SK-N-SH treated with all-trans-retinoic acid at 6 μM for 48 hours (cell line): ENCODE data around the gene SUN5.

Experiments used
- ATAC-seq: fragments of 200-7000 bp; cut with Tn5 transposase; 3 replicates; pipeline ENCODE4 v1.9.1; 2020; ENCODE audit warnings: mild to moderate bottlenecking, moderate library complexity
- ARNTL ChIP-seq: fragments of 450-650 bp; formaldehyde crosslinking; IDR thresholded peaks from 2 replicates; pipeline ENCODE4 v1.5.0; 2020; ENCODE audit warnings: low read depth, mild to moderate bottlenecking, moderate library complexity, borderline replicate concordance
- BACH2 ChIP-seq: fragments of 250-450 bp; sonication (Bioruptor Pico); IDR thresholded peaks from 2 replicates; pipeline ENCODE4 v1.9.0; 2021; ENCODE audit warnings: mild to moderate bottlenecking, borderline replicate concordance
- CREB5 ChIP-seq: fragments of 250-450 bp; sonication (Bioruptor Pico); IDR thresholded peaks from 2 replicates; pipeline ENCODE4 v1.5.1; 2020; ENCODE audit warnings: low read depth, mild to moderate bottlenecking, moderate library complexity
- CSDC2 ChIP-seq: fragments of 250-450 bp; sonication (Bioruptor Pico); IDR thresholded peaks from 2 replicates; pipeline ENCODE4 v1.5.0; 2020; ENCODE audit warnings: mild to moderate bottlenecking, moderate library complexity
- CSRNP3 ChIP-seq: fragments of 250-450 bp; sonication (Bioruptor Pico); IDR thresholded peaks from 2 replicates; pipeline ENCODE4 v1.5.1; 2021; ENCODE audit warnings: mild to moderate bottlenecking, moderate library complexity
- ESRRG ChIP-seq: fragments of 250-450 bp; sonication (Bioruptor Pico); IDR thresholded peaks from 2 replicates; pipeline ENCODE4 v1.6.1; 2021; ENCODE audit warnings: mild to moderate bottlenecking
- GLIS3 ChIP-seq: fragments of 250-450 bp; sonication (Bioruptor Pico); IDR thresholded peaks from 2 replicates; pipeline ENCODE4 v1.5.0; 2020; ENCODE audit warnings: mild to moderate bottlenecking, moderate library complexity
- ISL1 ChIP-seq: fragments of 250-450 bp; sonication (Bioruptor Pico); IDR thresholded peaks from 2 replicates; pipeline ENCODE4 v2.1.2; 2022; ENCODE audit warnings: mild to moderate bottlenecking, moderate library complexity
- OSR1 ChIP-seq: fragments of 250-450 bp; sonication (Bioruptor Pico); IDR thresholded peaks from 2 replicates; pipeline ENCODE4 v1.8.0; 2022; ENCODE audit warnings: moderate library complexity, mild to moderate bottlenecking, inconsistent platforms
- PATZ1 ChIP-seq: fragments of 250-450 bp; sonication (Bioruptor Pico); IDR thresholded peaks from 2 replicates; pipeline ENCODE4 v1.8.0; 2020; ENCODE audit warnings: mild to moderate bottlenecking, moderate library complexity, borderline replicate concordance
- PPARA ChIP-seq: fragments of 250-450 bp; sonication (Bioruptor Pico); IDR thresholded peaks from 2 replicates; pipeline ENCODE4 v1.5.0; 2020; ENCODE audit warnings: mild to moderate bottlenecking, borderline replicate concordance
- RARB ChIP-seq: fragments of 250-450 bp; sonication (Bioruptor Pico); IDR thresholded peaks from 2 replicates; pipeline ENCODE4 v1.8.0; 2021; ENCODE audit warnings: mild to moderate bottlenecking, moderate library complexity
- SNAI2 ChIP-seq: fragments of 250-450 bp; sonication (Bioruptor Pico); IDR thresholded peaks from 2 replicates; pipeline ENCODE4 v1.5.0; 2020; ENCODE audit warnings: mild to moderate bottlenecking, moderate library complexity
- TCF4 ChIP-seq: fragments of 250-450 bp; sonication (Bioruptor Pico); IDR thresholded peaks from 2 replicates; pipeline ENCODE4 v1.8.0; 2021; ENCODE audit warnings: mild to moderate bottlenecking, moderate library complexity, borderline replicate concordance
- TOX ChIP-seq: fragments of 250-450 bp; sonication (Bioruptor Pico); IDR thresholded peaks from 2 replicates; pipeline ENCODE4 v1.8.0; 2021; ENCODE audit warnings: mild to moderate bottlenecking, moderate library complexity, borderline replicate concordance
- TSHZ2 ChIP-seq: fragments of 250-450 bp; sonication (Bioruptor Pico); IDR thresholded peaks from 2 replicates; pipeline ENCODE4 v1.5.0; 2020; ENCODE audit warnings: mild to moderate bottlenecking, moderate library complexity
- ZFP3 ChIP-seq: fragments of 250-450 bp; sonication (Bioruptor Pico); IDR thresholded peaks from 2 replicates; pipeline ENCODE4 v1.5.0; 2020; ENCODE audit warnings: mild to moderate bottlenecking, moderate library complexity
- ZFP30 ChIP-seq: fragments of 450-650 bp; formaldehyde crosslinking; IDR thresholded peaks from 2 replicates; pipeline ENCODE4 v1.5.0; 2022; ENCODE audit warnings: mild to moderate bottlenecking, moderate library complexity
- ZNF565 ChIP-seq: fragments of 450-650 bp; formaldehyde crosslinking; conservative IDR thresholded peaks from 2 replicates; pipeline ENCODE4 v1.5.0; 2020; ENCODE audit warnings: low read depth, mild to moderate bottlenecking, moderate library complexity
- ZNF70 ChIP-seq: fragments of 450-650 bp; formaldehyde crosslinking; IDR thresholded peaks from 2 replicates; pipeline ENCODE4 v1.5.0; 2020; ENCODE audit warnings: mild to moderate bottlenecking, moderate library complexity
- ZNF8 ChIP-seq: fragments of 450-650 bp; formaldehyde crosslinking; IDR thresholded peaks from 2 replicates; pipeline ENCODE4 v1.5.0; 2020; ENCODE audit warnings: mild to moderate bottlenecking, moderate library complexity

SUN5 gene

GRCh38 chr20:32980131-32980941, 23.9 kb downstream of the SUN5 start:
- TF ChIP-seq TCF4 (no peak), CREB5 (CRISPR knock-in tag) (no peak), BACH2 (CRISPR knock-in tag) (no peak), OSR1 (CRISPR knock-in tag) (no peak), CSRNP3 (CRISPR knock-in tag) (no peak), ZNF8 (CRISPR knock-in tag) (no peak), ZFP3 (no peak), RARB (CRISPR knock-in tag) (no peak), SNAI2 (CRISPR knock-in tag) (no peak), ESRRG (CRISPR knock-in tag) (no peak), ZNF70 (CRISPR knock-in tag) (no peak)
- ATAC-seq = no peak

- ATAC-seq = no peak
- TF ChIP-seq TOX (CRISPR knock-in tag) (no peak), ISL1 (CRISPR knock-in tag) (no peak), RARB (CRISPR knock-in tag) (no peak), BACH2 (CRISPR knock-in tag) (no peak), CSDC2 (no peak)
- TF ChIP-seq, all 23 proteins: peak for 0
Observed at GRCh38 chr20:32979201-32979998, 24.8 kb downstream of the SUN5 start.

GRCh38 chr20:32978009-32978335, 26.3 kb downstream of the SUN5 start:
- no peak for ATAC-seq
- TF ChIP-seq ARNTL (CRISPR knock-in tag) = no peak
- TF ChIP-seq TSHZ2 (CRISPR knock-in tag) = no peak
- TF ChIP-seq GLIS3 (CRISPR knock-in tag) = no peak
- TF ChIP-seq TOX (CRISPR knock-in tag) = no peak

GRCh38 chr20:32977281-32978008, 26.8 kb downstream of the SUN5 start:
- TF ChIP-seq ZFP30 (CRISPR knock-in tag) (no peak), ZNF70 (CRISPR knock-in tag) (no peak), ZFP3 (no peak)
- no peak for ATAC-seq

GRCh38 chr20:32976746-32977145, 27.5 kb downstream of the SUN5 start:
- TF ChIP-seq ESRRG (CRISPR knock-in tag) (no peak), ZNF70 (CRISPR knock-in tag) (no peak), OSR1 (CRISPR knock-in tag) (no peak), PATZ1 (CRISPR knock-in tag) (no peak), CREB5 (CRISPR knock-in tag) (no peak), GLIS3 (CRISPR knock-in tag) (no peak), PPARA (CRISPR knock-in tag) (no peak), ZFP30 (CRISPR knock-in tag) (no peak), ZNF8 (CRISPR knock-in tag) (no peak), ZNF565 (no peak), TCF4 (no peak), ZFP3 (no peak), TOX (CRISPR knock-in tag) (no peak)
- TF ChIP-seq, all 23 proteins: peak for 0
- ATAC-seq = no peak
